ENCODE data around the gene PPP1R8.

The PPP1R8 gene

DNA sequence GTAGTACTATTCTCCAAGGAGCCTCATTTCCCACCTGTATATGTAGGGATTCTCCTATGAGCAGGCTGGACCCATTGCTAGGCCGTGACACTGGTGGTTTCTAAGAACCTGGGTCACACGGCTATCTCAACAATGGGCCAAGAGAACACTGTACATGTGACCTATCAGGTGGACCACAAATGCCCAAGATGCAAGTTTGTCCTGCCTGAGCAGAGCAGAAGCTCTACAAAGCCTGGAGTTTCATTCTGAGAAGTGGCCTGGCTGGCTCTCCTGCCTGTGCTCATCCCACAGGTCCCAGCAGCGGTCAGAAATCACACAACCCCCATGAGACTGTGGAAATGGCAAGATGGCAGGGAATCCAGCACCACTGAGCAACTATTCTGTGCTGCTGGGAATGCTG, 58.9 kb downstream of the PPP1R8 start:
- H3K4me3 ChIP-seq (ENCODE audit: low read depth, low read length), result no peak overlapping the region

DNA sequence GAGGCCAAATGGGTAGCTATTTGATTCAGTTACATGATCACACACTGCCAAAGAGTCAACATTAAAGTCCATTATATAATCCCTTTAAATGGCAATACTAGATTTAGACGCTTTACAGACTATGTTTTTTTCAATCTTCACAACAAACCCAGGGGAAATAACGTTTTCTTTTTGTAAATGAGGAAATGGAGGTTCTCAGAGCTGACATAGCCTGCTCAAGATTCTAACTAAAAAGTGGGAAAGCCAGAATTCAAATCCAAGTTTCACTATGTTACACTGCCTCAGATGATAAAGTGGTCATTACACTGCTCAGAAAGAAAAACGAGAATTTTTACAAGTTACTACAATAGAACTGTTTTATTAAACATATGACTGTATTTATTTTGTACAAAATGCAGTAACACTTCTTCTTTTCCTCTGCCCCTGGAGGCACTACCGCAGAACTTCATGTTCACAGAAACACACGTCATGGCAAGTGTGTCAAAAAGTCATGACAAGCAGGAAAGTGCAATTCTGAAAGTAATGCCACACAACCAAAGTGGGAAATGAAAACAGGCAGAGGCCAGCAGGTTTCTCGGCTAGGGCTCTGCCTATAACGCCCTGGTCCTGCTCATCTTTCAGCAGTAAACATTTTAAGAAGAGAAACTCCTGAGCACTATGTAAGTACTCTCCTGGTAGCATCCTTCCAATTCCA, 60.8 kb downstream of the PPP1R8 start:
- H3K4me3 ChIP-seq (ENCODE audit: low read depth, low read length), result no peak overlapping the region

DNA sequence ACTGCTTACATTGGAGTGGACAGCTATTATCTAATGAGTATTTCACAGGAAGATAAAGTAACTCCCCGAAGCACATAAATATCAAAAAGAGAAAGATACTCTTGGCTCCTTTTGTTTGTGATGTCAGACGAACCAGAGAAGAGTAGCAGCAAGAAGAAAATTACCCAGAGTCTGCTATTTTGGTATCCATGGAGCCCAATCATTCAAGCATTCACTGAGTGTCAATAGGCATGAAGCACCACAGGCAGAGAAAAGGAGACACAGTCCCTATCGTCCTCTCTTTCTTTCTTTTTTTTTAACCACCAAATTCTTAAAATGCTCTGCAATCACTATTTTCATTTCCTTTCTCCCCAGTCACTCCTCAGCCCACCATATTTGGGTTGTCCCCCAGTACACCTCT, 63.9 kb downstream of the PPP1R8 start:
- H3K4me3 ChIP-seq (ENCODE audit: low read depth, low read length), result no peak overlapping the region

Data from iPS-11a (cell line).